K562 (cell line): ENCODE data around the gene ANKRD23. TPM values are rescaled to one million over a fixed set of nuclear protein-coding genes. Genes with fewer than 3 reads are reported as not detected.

ENCODE experiments used
- ATAC-seq: fragments of 200-7000 bp; cut with Tn5 transposase; 3 replicates; pipeline ENCODE4 v1.9.1; 2020; ENCODE audit warnings: moderate library complexity
- BruUV-seq: library from RNA; stranded (reverse); fragments of 400-500 nt; replicated peaks from 2 replicates; lab custom pipeline; 2021; lab: Mats Ljungman, UMichigan
- CTCF ChIA-PET: fragments of 300-600 bp; formaldehyde crosslinking; extraction: SDS; loops from one replicate; lab custom pipeline; 2021; ENCODE audit warnings: low intra/inter-chr PET ratio; lab: Yijun Ruan, JAX
- POLR2A ChIA-PET: fragments of 300-600, 350-650 bp; sonication (Branson Sonifier 250); formaldehyde crosslinking; extraction: SDS; loops from one replicate; lab custom pipeline; 2021; ENCODE audit warnings: antibody characterized with exemption, inconsistent platforms; lab: Yijun Ruan, JAX
- DNase-seq, 4 experiments: peaks; one replicate each; pipeline versions ENCODE4 v3.0.0 to v3.0.0-alpha.2; 2011 to 2018; ENCODE audit warnings: low spot score in 3 of 4, mixed read lengths in 3 of 4; ENCODE audit errors: extremely low read depth in 1 of 4
- FAIRE-seq: peaks from 2 replicates; lab custom pipeline; 2011; peaks lifted over from hg19 to GRCh38; lab: Jason Lieb, UNC
- H2AFZ ChIP-seq: 2 replicates; pipeline ENCODE4 v1.6.0; 2011; ENCODE audit warnings: low read depth, low read length, control low read depth, inconsistent platforms
- H3K27ac ChIP-seq: fragments of 200-600 bp; 3 replicates; pipeline ENCODE4 v1.8.0; 2011; ENCODE audit warnings: low read depth, mild to moderate bottlenecking, control low read depth, inconsistent platforms, low read length, moderate library complexity, mixed read lengths; ENCODE audit errors: extremely low read depth
- H3K27me3 ChIP-seq, 2 experiments: fragments of 300-600 bp in 1 of 2; 2 replicates in 1 of 2; 3 replicates in 1 of 2; pipeline versions ENCODE4 v1.6.0 to v1.8.0; 2011; ENCODE audit warnings: inconsistent platforms in 2 of 2, low read length in 2 of 2, mild to moderate bottlenecking in 1 of 2, mixed read lengths in 1 of 2, moderate library complexity in 1 of 2; ENCODE audit not compliant: control insufficient read depth in 2 of 2, insufficient read depth in 2 of 2
- H3K36me3 ChIP-seq: fragments of 300-600 bp; 3 replicates; pipeline ENCODE4 v1.8.0; 2011; ENCODE audit warnings: mild to moderate bottlenecking, low read length, inconsistent platforms; ENCODE audit not compliant: control insufficient read depth, insufficient read depth
- H3K4me1 ChIP-seq, 2 experiments: fragments of 200-600 bp in 1 of 2; replicated peaks in 1 of 2; 2 replicates in 1 of 2; 3 replicates in 1 of 2; pipeline versions ENCODE4 v1.5.1 to v1.8.0; 2011; ENCODE audit warnings: inconsistent platforms in 2 of 2, low read length in 2 of 2, mild to moderate bottlenecking in 1 of 2, mixed read lengths in 1 of 2, moderate library complexity in 1 of 2; ENCODE audit not compliant: control insufficient read depth in 2 of 2, insufficient read depth in 2 of 2
- H3K4me2 ChIP-seq: 2 replicates; pipeline ENCODE4 v1.6.1; 2011; ENCODE audit warnings: low read length, control low read depth, inconsistent platforms, mixed read lengths; ENCODE audit not compliant: insufficient read depth
- H3K4me3 ChIP-seq: fragments of 200-600 bp; sonication (generic), shearing (Covaris generic); 2 replicates; pipeline ENCODE4 v1.5.1; 2016; ENCODE audit warnings: control low read depth, inconsistent platforms
- H3K79me2 ChIP-seq: fragments of 200-600 bp; 3 replicates; pipeline ENCODE4 v1.8.0; 2011; ENCODE audit warnings: low read length, inconsistent platforms; ENCODE audit not compliant: control insufficient read depth, insufficient read depth
- H3K9ac ChIP-seq, 2 experiments: 2 replicates each; pipeline versions ENCODE4 v1.6.0 to v1.6.1; 2011; ENCODE audit warnings: low read depth in 2 of 2, low read length in 2 of 2, control low read depth in 1 of 2, inconsistent platforms in 1 of 2, mild to moderate bottlenecking in 1 of 2, mixed read lengths in 1 of 2; ENCODE audit not compliant: insufficient read depth in 1 of 2
- H3K9me1 ChIP-seq: one replicate; pipeline ENCODE4 v1.6.0; 2011; ENCODE audit warnings: inconsistent platforms, mild to moderate bottlenecking, low read length, moderate library complexity; ENCODE audit not compliant: control insufficient read depth, insufficient read depth
- H3K9me3 ChIP-seq: replicated peaks from 2 replicates; pipeline ENCODE4 v1.5.1; 2011; ENCODE audit warnings: low read depth, low read length, inconsistent platforms; ENCODE audit not compliant: control insufficient read depth, insufficient read depth
- H4K20me1 ChIP-seq: replicated peaks from 2 replicates; pipeline ENCODE4 v1.6.1; 2011; ENCODE audit warnings: low read length, inconsistent platforms, mixed read lengths; ENCODE audit not compliant: control insufficient read depth, insufficient read depth
- AFF4 ChIP-seq: sonication (generic); formaldehyde crosslinking; IDR thresholded peaks from 2 replicates; pipeline ENCODE4 v1.8.0; 2023; ENCODE audit warnings: mild to moderate bottlenecking, missing genetic modification reagents
- BRD9 ChIP-seq: fragments of 450-650 bp; IDR thresholded peaks from 2 replicates; pipeline ENCODE4 v1.6.1; 2018; ENCODE audit warnings: low read depth; ENCODE audit not compliant: partially characterized antibody
- ETS2 ChIP-seq: IDR thresholded peaks from 2 replicates; pipeline ENCODE4 v1.6.1; 2016; ENCODE audit warnings: borderline replicate concordance, missing genetic modification characterization, mild to moderate bottlenecking, moderate library complexity, missing compliant biosample characterization; ENCODE audit not compliant: poor library complexity, severe bottlenecking
- FOXJ2 ChIP-seq: fragments of 200-800 bp; sonication (Bioruptor generic); IDR thresholded peaks from 2 replicates; pipeline ENCODE4 v1.6.1; 2016; ENCODE audit warnings: missing genetic modification characterization, missing compliant biosample characterization
- HINFP ChIP-seq: fragments of 450-650 bp; conservative IDR thresholded peaks from 2 replicates; pipeline ENCODE4 v1.6.1; 2016; ENCODE audit warnings: missing genetic modification characterization, low read depth, mild to moderate bottlenecking, control low read depth, missing compliant biosample characterization
- IRF1 ChIP-seq: sonication (generic); formaldehyde crosslinking; IDR thresholded peaks from 2 replicates; pipeline ENCODE4 v1.8.0; 2022; ENCODE audit warnings: missing genetic modification reagents, mild to moderate bottlenecking, borderline replicate concordance
- MXD1 ChIP-seq: fragments of 250-450 bp; sonication (Bioruptor Pico); IDR thresholded peaks from 2 replicates; pipeline ENCODE4 v1.8.0; 2021; ENCODE audit warnings: borderline replicate concordance, mild to moderate bottlenecking, moderate library complexity; ENCODE audit not compliant: poor library complexity, severe bottlenecking
- NFIC ChIP-seq: fragments of 450-650 bp; IDR thresholded peaks from 2 replicates; pipeline ENCODE4 v1.6.1; 2017; ENCODE audit warnings: mild to moderate bottlenecking, inconsistent platforms
- PRMT5 ChIP-seq: sonication (generic); formaldehyde crosslinking; IDR thresholded peaks from 2 replicates; pipeline ENCODE4 v1.5.0; 2020; ENCODE audit warnings: missing genetic modification reagents
- RBM34 ChIP-seq: fragments of 200-400 bp; formaldehyde crosslinking; IDR thresholded peaks from 2 replicates; pipeline ENCODE4 v1.6.1; 2018; ENCODE audit warnings: low read length, borderline replicate concordance; ENCODE audit not compliant: insufficient read depth
- RBM39 ChIP-seq: fragments of 200-400 bp; formaldehyde crosslinking; optimal IDR thresholded peaks from 2 replicates; pipeline ENCODE3; 2018; ENCODE audit warnings: low read depth, low read length
- SMARCC2 ChIP-seq: fragments of 450-650 bp; IDR thresholded peaks from 2 replicates; pipeline ENCODE4 v1.6.1; 2017; ENCODE audit warnings: antibody characterized with exemption, moderate library complexity, mild to moderate bottlenecking, low read depth
- SNIP1 ChIP-seq: fragments of 450-650 bp; IDR thresholded peaks from 2 replicates; pipeline ENCODE4 v1.7.1; 2017; ENCODE audit warnings: low read depth, mild to moderate bottlenecking
- ZC3H4 ChIP-seq: sonication (generic); formaldehyde crosslinking; IDR thresholded peaks from 2 replicates; pipeline ENCODE4 v1.9.0; 2021; ENCODE audit warnings: missing genetic modification reagents, borderline replicate concordance
- ZNF224 ChIP-seq: sonication (generic); formaldehyde crosslinking; IDR thresholded peaks from 2 replicates; pipeline ENCODE4 v1.8.0; 2022; ENCODE audit warnings: mild to moderate bottlenecking, missing genetic modification reagents
- ZNF23 ChIP-seq: fragments of 250-450 bp; sonication (Bioruptor Pico); IDR thresholded peaks from 2 replicates; pipeline ENCODE4 v1.4.0; 2020; ENCODE audit warnings: mild to moderate bottlenecking
- WGBS: fragments of 100-300 bp; shearing (Covaris generic); methylation state at CpG from one replicate; pipeline ENCODE4 v1.1.6; 2016; ENCODE audit warnings: low coverage, mixed read lengths; ENCODE audit not compliant: insufficient coverage; ENCODE audit errors: missing lambda C conversion rate; 5-methylcytosine and 5-hydroxymethylcytosine counted together
- in situ Hi-C: fragments of 300-500 bp; cut with MboI; formaldehyde crosslinking; loops from 4 replicates; pipeline ENCODE4 v1.15.0; 2018; ENCODE audit warnings: inconsistent platforms, mixed read lengths
- intact Hi-C: fragments of 100-400 bp; cut with micrococcal nuclease; formaldehyde crosslinking; loops from 2 replicates; pipeline ENCODE4 v1.14.2; 2022
- polyA plus RNA-seq, 8 experiments: library from polyadenylated mRNA; depleted of rRNA in 4 of 8; stranded (reverse) in 5 of 8; unstranded in 3 of 8; fragments of >200 nt; fragmentation: Nextera tagmentation in 2 of 8; fragmentation: Illumina TruSeq in 1 of 8; extraction: Ambion mirVana in 2 of 8; extraction: Trizol in 1 of 8; gene quantifications; 2 replicates each; pipeline versions ENCODE4 v1.2.1 to v1.2.3, GENCODE V29; 2011 to 2014; ENCODE audit warnings: inconsistent platforms in 1 of 8, missing spikeins in 1 of 8
- total RNA-seq, 7 experiments: library from RNA; depleted of rRNA in 6 of 7; stranded (reverse); fragments of >200 nt in 6 of 7; fragmentation: Illumina TruSeq in 2 of 7; extraction: Trizol in 2 of 7; gene quantifications; 2 replicates each; pipeline versions ENCODE4 v1.2.1 to v1.2.3, GENCODE V29; 2011 to 2021; ENCODE audit warnings: low replicate concordance in 1 of 7

Gene ANKRD23
- total and polyA plus RNA-seq, 9 of the 15 experiments (the other 6 are each of a cell fraction or from before 2014, with no cell fraction given): 0.32 to 4.8 (median 2.8) TPM

- no peak overlapping the region for H2AFZ ChIP-seq
- ATAC-seq (no peak), FAIRE-seq (no peak), DNase-seq (no peak)
- no peak overlapping the region for H3K4me3 ChIP-seq
- H3K9me1 ChIP-seq: no peaks in the 10 kb centered on the region
- H3K36me3 ChIP-seq: peaks cover 53% of the 10 kb centered on the region; the same call in 2 of the 3 replicates
- H3K79me2 ChIP-seq: peaks cover 36% of the 10 kb centered on the region
- no peak overlapping the region for H3K27ac ChIP-seq
- no peaks in the 10 kb centered on the region for H3K9me3 ChIP-seq
- intact Hi-C loops (no loop called here), in situ Hi-C loops (loop anchor here (25.0 kb wide), 1 partner anchor 259 kb away; the partner anchor contains the start of gene ANKRD36)
- 0 out of 4 replicates have a peak overlapping the region, but pooled peaks of 1 of the 2 experiments have one; percentile 48 for H3K9ac ChIP-seq
- 0 out of 2 replicates have a peak, but pooled peaks cover 3% of the 10 kb centered on the region for H4K20me1 ChIP-seq
- 98% methylated on average over 13 of the region's 15 CpGs for WGBS
- ChIA-PET CTCF (interaction anchor here (0.9 kb wide), 1 partner anchor 107 kb away, joined by 3 read pairs; no protein-coding TSS in a partner anchor), POLR2A (interaction anchor here (0.5 to 1.0 kb wide), 2 partner anchors 13 to 92 kb away, joined by 4 read pairs; no protein-coding TSS in a partner anchor)
- BruUV-seq: no TSS peak
- H3K4me1 ChIP-seq: peaks cover 4 to 19% of the 10 kb centered on the region in 2 experiments; a peak in 3 of 5 replicates
- no peak overlapping the region for H3K4me2 ChIP-seq
- no peaks in the 10 kb centered on the region for H3K27me3 ChIP-seq
- TF ChIP-seq BRD9 (no peak), PRMT5 (no peak), FOXJ2 (tag) (no peak), ZC3H4 (CRISPR knock-in tag) (no peak), SMARCC2 (no peak), AFF4 (CRISPR knock-in tag) (no peak), ZNF23 (CRISPR knock-in tag) (no peak), ZNF224 (CRISPR knock-in tag) (no peak), SNIP1 (no peak), RBM34 (no peak), NFIC (no peak), HINFP (tag) (no peak), IRF1 (CRISPR knock-in tag) (no peak), RBM39 (no peak), ETS2 (tag) (no peak), MXD1 (no peak)
Measured at GRCh38 chr2:96853321-96853720, 9.5 kb upstream of the ANKRD23 start.
